ENCODE measurements around the gene PTPRJ.

PTPRJ gene

GRCh38 chr11:48148749-48149148 is 168.4 kb downstream of the PTPRJ start:
- Histone ChIP-seq H4K20me1 (ENCODE audit: control insufficient read depth, insufficient read depth, low read depth, low read length) (no peaks in the 10 kb centered on the region), H3K4me3 (ENCODE audit: low read length) (no peak overlapping the region), H3K9me3 (ENCODE audit: control insufficient read depth, insufficient read depth, low read length) (peaks cover 10% of the 10 kb centered on the region), H3F3A (ENCODE audit: control insufficient read depth, insufficient read depth) (peaks cover 2% of the 10 kb centered on the region; the same call in 1 of the 2 replicates), H3K27me3 (ENCODE audit: control insufficient read depth, low read length) (no peaks in the 10 kb centered on the region), H3K79me2 (ENCODE audit: control insufficient read depth, low read length) (no peaks in the 10 kb centered on the region), H3K9me2 (replicated peaks; ENCODE audit: control insufficient read depth, low read length) (no peaks in the 10 kb centered on the region), H3K36me3 (ENCODE audit: control insufficient read depth, low read length) (no peaks in the 10 kb centered on the region), H3K4me2 (ENCODE audit: low read length) (no peak overlapping the region), H3K27ac (ENCODE audit: low read depth, low read length) (no peak overlapping the region), H3K4me1 (ENCODE audit: control insufficient read depth, low read length) (0 out of 2 replicates have a peak, but pooled peaks cover 3% of the 10 kb centered on the region)
- TF ChIP-seq CTCF (IDR thresholded peaks at IDR 0.05; ENCODE audit: low read depth, low read length, poor library complexity, severe bottlenecking) (no peak), EZH2phosphoT487 (IDR thresholded peaks at IDR 0.05; ENCODE audit: borderline replicate concordance, low read length) (no peak)

GRCh38 chr11:48150213-48150612 is 169.9 kb downstream of the PTPRJ start:
- Histone ChIP-seq H3F3A (ENCODE audit: control insufficient read depth, insufficient read depth) (peaks cover 2% of the 10 kb centered on the region; the same call in 1 of the 2 replicates), H3K4me2 (ENCODE audit: low read length) (no peak overlapping the region), H3K79me2 (ENCODE audit: control insufficient read depth, low read length) (no peaks in the 10 kb centered on the region), H3K4me1 (ENCODE audit: control insufficient read depth, low read length) (0 out of 2 replicates have a peak, but pooled peaks cover 4% of the 10 kb centered on the region), H3K4me3 (ENCODE audit: low read length) (no peak overlapping the region), H3K27me3 (ENCODE audit: control insufficient read depth, low read length) (no peaks in the 10 kb centered on the region), H3K36me3 (ENCODE audit: control insufficient read depth, low read length) (no peaks in the 10 kb centered on the region), H3K27ac (ENCODE audit: low read depth, low read length) (no peak overlapping the region), H3K9me2 (replicated peaks; ENCODE audit: control insufficient read depth, low read length) (no peaks in the 10 kb centered on the region), H3K9me3 (ENCODE audit: control insufficient read depth, insufficient read depth, low read length) (peaks cover 18% of the 10 kb centered on the region), H4K20me1 (ENCODE audit: control insufficient read depth, insufficient read depth, low read depth, low read length) (no peaks in the 10 kb centered on the region)
- no peak for TF ChIP-seq CTCF (IDR thresholded peaks at IDR 0.05; ENCODE audit: low read depth, low read length, poor library complexity, severe bottlenecking)
- no peak for TF ChIP-seq EZH2phosphoT487 (IDR thresholded peaks at IDR 0.05; ENCODE audit: borderline replicate concordance, low read length)

- Histone ChIP-seq H3K4me1 (ENCODE audit: control insufficient read depth, low read length) (0 out of 2 replicates have a peak, but pooled peaks cover 4% of the 10 kb centered on the region), H3K27me3 (ENCODE audit: control insufficient read depth, low read length) (no peaks in the 10 kb centered on the region), H4K20me1 (ENCODE audit: control insufficient read depth, insufficient read depth, low read depth, low read length) (no peaks in the 10 kb centered on the region), H3K27ac (ENCODE audit: low read depth, low read length) (no peak overlapping the region), H3K9me3 (ENCODE audit: control insufficient read depth, insufficient read depth, low read length) (peaks cover 24% of the 10 kb centered on the region), H3K4me3 (ENCODE audit: low read length) (no peak overlapping the region), H3K36me3 (ENCODE audit: control insufficient read depth, low read length) (no peaks in the 10 kb centered on the region), H3K4me2 (ENCODE audit: low read length) (no peak overlapping the region), H3K79me2 (ENCODE audit: control insufficient read depth, low read length) (no peaks in the 10 kb centered on the region), H3F3A (ENCODE audit: control insufficient read depth, insufficient read depth) (peaks cover 2% of the 10 kb centered on the region; the same call in 1 of the 2 replicates), H3K9me2 (replicated peaks; ENCODE audit: control insufficient read depth, low read length) (no peaks in the 10 kb centered on the region)
- TF ChIP-seq CTCF (IDR thresholded peaks at IDR 0.05; ENCODE audit: low read depth, low read length, poor library complexity, severe bottlenecking) (no peak), EZH2phosphoT487 (IDR thresholded peaks at IDR 0.05; ENCODE audit: borderline replicate concordance, low read length) (no peak)
Observed at GRCh38 chr11:48154151-48154550, 173.8 kb downstream of the PTPRJ start.
